Measurements from ENCODE around the gene CLPTM1. TPM values are rescaled to one million over a fixed set of nuclear protein-coding genes. Genes with fewer than 3 reads are reported as not detected.
"Not testable (repeated sequence)": the region's sequence is repeated elsewhere in the genome, so short reads cannot be mapped to it uniquely, and the experiment has no call there.

The CLPTM1 gene, protein sequence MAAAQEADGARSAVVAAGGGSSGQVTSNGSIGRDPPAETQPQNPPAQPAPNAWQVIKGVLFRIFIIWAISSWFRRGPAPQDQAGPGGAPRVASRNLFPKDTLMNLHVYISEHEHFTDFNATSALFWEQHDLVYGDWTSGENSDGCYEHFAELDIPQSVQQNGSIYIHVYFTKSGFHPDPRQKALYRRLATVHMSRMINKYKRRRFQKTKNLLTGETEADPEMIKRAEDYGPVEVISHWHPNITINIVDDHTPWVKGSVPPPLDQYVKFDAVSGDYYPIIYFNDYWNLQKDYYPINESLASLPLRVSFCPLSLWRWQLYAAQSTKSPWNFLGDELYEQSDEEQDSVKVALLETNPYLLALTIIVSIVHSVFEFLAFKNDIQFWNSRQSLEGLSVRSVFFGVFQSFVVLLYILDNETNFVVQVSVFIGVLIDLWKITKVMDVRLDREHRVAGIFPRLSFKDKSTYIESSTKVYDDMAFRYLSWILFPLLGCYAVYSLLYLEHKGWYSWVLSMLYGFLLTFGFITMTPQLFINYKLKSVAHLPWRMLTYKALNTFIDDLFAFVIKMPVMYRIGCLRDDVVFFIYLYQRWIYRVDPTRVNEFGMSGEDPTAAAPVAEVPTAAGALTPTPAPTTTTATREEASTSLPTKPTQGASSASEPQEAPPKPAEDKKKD
- 100 to 1,000 TPM in 2 of 4 donors, 10 to 100 TPM in 2; 81.4 to 106 (median 93.0) TPM for total RNA-seq
- polyA plus RNA-seq, result 85.7 TPM
- long read RNA-seq, donor 1, transcript CLPTM1-201 (14 exons, 2,604 nt), result major isoform, 176 of 245 reads
- long read RNA-seq, donor 1, partial matches to known transcripts, result 55 of 245 reads
- long read RNA-seq, donor 1, other reads (novel, unspliced or antisense), result 11 of 245 reads
- long read RNA-seq, donor 2, transcript CLPTM1-201 (14 exons, 2,604 nt), result major isoform, 117 of 140 reads
- long read RNA-seq, donor 2, partial matches to known transcripts, result 18 of 140 reads
- long read RNA-seq, donor 2, other reads (novel, unspliced or antisense), result 2 of 140 reads
- long read RNA-seq, donor 3, transcript CLPTM1-201 (14 exons, 2,604 nt), result major isoform, 162 of 202 reads
- long read RNA-seq, donor 3, partial matches to known transcripts, result 19 of 202 reads
- long read RNA-seq, donor 3, other reads (novel, unspliced or antisense), result 16 of 202 reads
- long read RNA-seq, donor 4, transcript CLPTM1-201 (14 exons, 2,604 nt), result major isoform, 107 of 126 reads
- long read RNA-seq, donor 4, partial matches to known transcripts, result 15 of 126 reads
- long read RNA-seq, donor 4, other reads (novel, unspliced or antisense), result 4 of 126 reads

DNA sequence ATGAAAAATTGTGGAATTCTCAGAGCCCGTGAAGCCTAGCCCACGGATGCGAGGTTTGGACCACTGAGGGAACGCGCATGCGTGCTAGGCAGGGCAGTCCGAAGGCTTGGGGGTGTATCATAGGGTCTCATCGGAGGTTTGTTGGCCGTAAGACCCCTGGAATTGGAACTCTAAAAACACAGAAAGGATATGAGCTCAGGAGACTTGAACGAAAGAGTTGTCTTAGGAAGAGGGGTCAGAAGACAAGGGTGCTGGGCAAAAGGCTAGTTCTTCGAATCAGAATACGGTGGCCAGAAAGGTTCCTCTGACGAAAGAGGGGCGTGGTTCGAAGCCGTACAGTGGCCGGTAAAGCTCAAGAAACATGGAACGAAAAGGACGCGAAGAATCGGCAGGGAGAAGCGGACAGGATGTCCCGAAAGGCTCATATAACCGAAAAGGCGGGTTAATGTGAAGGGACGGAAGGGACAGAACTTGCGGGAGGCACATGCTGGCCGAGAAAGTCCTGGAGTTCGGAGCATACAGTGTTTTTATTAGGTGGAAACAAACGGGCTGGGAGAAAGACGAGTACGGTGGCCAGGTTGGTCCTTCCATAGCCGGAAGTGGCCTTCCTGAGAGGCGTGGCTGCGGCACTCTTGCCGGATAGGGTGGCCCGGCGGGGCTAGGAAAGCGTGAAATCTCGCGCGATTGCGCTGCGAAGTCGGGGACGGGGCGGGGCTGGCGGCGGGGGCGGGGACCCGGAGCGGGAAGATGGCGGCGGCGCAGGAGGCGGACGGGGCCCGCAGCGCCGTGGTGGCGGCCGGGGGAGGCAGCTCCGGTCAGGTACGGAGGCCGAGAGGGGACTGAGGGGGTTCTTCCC, at the start of gene CLPTM1:
CLPTM1 (plus strand) TSS at position 732 of the 856 bp plus-strand sequence; CDS start at position 748, 16 bp downstream.
- H3K27ac ChIP-seq (ENCODE audit: low read length), result peak within 1 kb of the TSS; percentile 97
- intact Hi-C loops (cut with DNase I), result loop anchor here in 3 of 4 donors (5.0 kb wide), 1 partner anchor 53 kb away; no protein-coding TSS in a partner anchor
- DNase-seq (peak; percentile 98 to 99 (median 99)), ATAC-seq (peak; percentile 95 to 97)
- no peaks in the 10 kb centered on the region for H3K27me3 ChIP-seq (ENCODE audit: control insufficient read depth, insufficient read depth)
- peaks cover 5% of the 10 kb centered on the region for H3K4me1 ChIP-seq (ENCODE audit: control insufficient read depth, insufficient read depth, low read length)
- under 1% methylated on average over 65 of the region's 65 CpGs for WGBS
- no peaks in the 10 kb centered on the region for H3K9me3 ChIP-seq (ENCODE audit: control insufficient read depth, low read length)
- peak within 1 kb of the TSS; percentile 93 for H3K4me3 ChIP-seq (ENCODE audit: low read length)

DNA sequence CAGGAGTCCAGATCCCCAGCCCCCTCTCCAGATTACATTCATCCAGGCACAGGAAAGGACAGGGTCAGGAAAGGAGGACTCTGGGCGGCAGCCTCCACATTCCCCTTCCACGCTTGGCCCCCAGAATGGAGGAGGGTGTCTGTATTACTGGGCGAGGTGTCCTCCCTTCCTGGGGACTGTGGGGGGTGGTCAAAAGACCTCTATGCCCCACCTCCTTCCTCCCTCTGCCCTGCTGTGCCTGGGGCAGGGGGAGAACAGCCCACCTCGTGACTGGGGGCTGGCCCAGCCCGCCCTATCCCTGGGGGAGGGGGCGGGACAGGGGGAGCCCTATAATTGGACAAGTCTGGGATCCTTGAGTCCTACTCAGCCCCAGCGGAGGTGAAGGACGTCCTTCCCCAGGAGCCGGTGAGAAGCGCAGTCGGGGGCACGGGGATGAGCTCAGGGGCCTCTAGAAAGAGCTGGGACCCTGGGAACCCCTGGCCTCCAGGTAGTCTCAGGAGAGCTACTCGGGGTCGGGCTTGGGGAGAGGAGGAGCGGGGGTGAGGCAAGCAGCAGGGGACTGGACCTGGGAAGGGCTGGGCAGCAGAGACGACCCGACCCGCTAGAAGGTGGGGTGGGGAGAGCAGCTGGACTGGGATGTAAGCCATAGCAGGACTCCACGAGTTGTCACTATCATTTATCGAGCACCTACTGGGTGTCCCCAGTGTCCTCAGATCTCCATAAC, 49.6 kb upstream of the CLPTM1 start, which contains the start of gene APOE:
APOE (plus strand) TSS at position 360 of the 724 bp plus-strand sequence. CDS start 829 bp downstream, outside the sequence.
- H3K9me3 ChIP-seq (ENCODE audit: control insufficient read depth, low read length), result no peaks in the 10 kb centered on the region
- intact Hi-C loops (cut with DNase I), result loop anchor here in 3 of 4 donors (5.0 to 10.0 kb wide), 2 partner anchors 37 to 149 kb away; partner anchors contain the start of gene APOC4 (in 1 of the 3)
- H3K4me1 ChIP-seq (ENCODE audit: control insufficient read depth, insufficient read depth, low read length), result no peaks in the 10 kb centered on the region
- ATAC-seq (peak; percentile 9 to 19), DNase-seq (peak in 1 of 3 donors; percentile 71)
- H3K27me3 ChIP-seq (ENCODE audit: control insufficient read depth, insufficient read depth), result no peaks in the 10 kb centered on the region
- H3K27ac ChIP-seq (ENCODE audit: low read length), result no peak within 1 kb of the TSS
- H3K4me3 ChIP-seq (ENCODE audit: low read length), result peak within 1 kb of the TSS; percentile 12
- WGBS, result 1% methylated on average over 20 of the region's 20 CpGs

DNA sequence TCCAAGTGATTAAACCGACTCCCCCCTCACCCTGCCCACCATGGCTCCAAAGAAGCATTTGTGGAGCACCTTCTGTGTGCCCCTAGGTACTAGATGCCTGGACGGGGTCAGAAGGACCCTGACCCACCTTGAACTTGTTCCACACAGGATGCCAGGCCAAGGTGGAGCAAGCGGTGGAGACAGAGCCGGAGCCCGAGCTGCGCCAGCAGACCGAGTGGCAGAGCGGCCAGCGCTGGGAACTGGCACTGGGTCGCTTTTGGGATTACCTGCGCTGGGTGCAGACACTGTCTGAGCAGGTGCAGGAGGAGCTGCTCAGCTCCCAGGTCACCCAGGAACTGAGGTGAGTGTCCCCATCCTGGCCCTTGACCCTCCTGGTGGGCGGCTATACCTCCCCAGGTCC, 47.6 kb upstream of the CLPTM1 start:
- H3K4me1 ChIP-seq (ENCODE audit: control insufficient read depth, insufficient read depth, low read length), result no peaks in the 10 kb centered on the region
- no peak overlapping the region for H3K27ac ChIP-seq (ENCODE audit: low read length)
- no peak overlapping the region for H3K4me3 ChIP-seq (ENCODE audit: low read length)
- WGBS, result 92% methylated on average over 12 of the region's 12 CpGs
- intact Hi-C loops (cut with DNase I), result loop anchor here in 3 of 4 donors (5.0 to 10.0 kb wide), 2 partner anchors 35 to 147 kb away; partner anchors contain the start of gene APOC4 (in 1 of the 3)
- H3K27me3 ChIP-seq (ENCODE audit: control insufficient read depth, insufficient read depth), result no peaks in the 10 kb centered on the region
- DNase-seq (no peak), ATAC-seq (no peak)
- H3K9me3 ChIP-seq (ENCODE audit: control insufficient read depth, low read length), result no peaks in the 10 kb centered on the region

DNA sequence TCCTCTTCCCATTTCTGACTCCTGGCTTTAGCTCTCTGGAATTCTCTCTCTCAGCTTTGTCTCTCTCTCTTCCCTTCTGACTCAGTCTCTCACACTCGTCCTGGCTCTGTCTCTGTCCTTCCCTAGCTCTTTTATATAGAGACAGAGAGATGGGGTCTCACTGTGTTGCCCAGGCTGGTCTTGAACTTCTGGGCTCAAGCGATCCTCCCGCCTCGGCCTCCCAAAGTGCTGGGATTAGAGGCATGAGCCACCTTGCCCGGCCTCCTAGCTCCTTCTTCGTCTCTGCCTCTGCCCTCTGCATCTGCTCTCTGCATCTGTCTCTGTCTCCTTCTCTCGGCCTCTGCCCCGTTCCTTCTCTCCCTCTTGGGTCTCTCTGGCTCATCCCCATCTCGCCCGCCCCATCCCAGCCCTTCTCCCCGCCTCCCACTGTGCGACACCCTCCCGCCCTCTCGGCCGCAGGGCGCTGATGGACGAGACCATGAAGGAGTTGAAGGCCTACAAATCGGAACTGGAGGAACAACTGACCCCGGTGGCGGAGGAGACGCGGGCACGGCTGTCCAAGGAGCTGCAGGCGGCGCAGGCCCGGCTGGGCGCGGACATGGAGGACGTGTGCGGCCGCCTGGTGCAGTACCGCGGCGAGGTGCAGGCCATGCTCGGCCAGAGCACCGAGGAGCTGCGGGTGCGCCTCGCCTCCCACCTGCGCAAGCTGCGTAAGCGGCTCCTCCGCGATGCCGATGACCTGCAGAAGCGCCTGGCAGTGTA, 46.9 kb upstream of the CLPTM1 start:
- Histone ChIP-seq H3K4me3 (ENCODE audit: low read length) (no peak overlapping the region), H3K27me3 (ENCODE audit: control insufficient read depth, insufficient read depth) (no peaks in the 10 kb centered on the region), H3K9me3 (ENCODE audit: control insufficient read depth, low read length) (no peaks in the 10 kb centered on the region), H3K27ac (ENCODE audit: low read length) (no peak overlapping the region), H3K4me1 (ENCODE audit: control insufficient read depth, insufficient read depth, low read length) (no peaks in the 10 kb centered on the region)
- 95% methylated on average over 46 of the region's 46 CpGs for WGBS
- DNase-seq (peak in 1 of 3 donors; percentile 56), ATAC-seq (no peak)
- intact Hi-C loops (cut with DNase I), result loop anchor here in 3 of 4 donors (5.0 to 10.0 kb wide), 2 partner anchors 34 to 147 kb away; partner anchors contain the start of gene APOC4 (in 1 of the 3)

DNA sequence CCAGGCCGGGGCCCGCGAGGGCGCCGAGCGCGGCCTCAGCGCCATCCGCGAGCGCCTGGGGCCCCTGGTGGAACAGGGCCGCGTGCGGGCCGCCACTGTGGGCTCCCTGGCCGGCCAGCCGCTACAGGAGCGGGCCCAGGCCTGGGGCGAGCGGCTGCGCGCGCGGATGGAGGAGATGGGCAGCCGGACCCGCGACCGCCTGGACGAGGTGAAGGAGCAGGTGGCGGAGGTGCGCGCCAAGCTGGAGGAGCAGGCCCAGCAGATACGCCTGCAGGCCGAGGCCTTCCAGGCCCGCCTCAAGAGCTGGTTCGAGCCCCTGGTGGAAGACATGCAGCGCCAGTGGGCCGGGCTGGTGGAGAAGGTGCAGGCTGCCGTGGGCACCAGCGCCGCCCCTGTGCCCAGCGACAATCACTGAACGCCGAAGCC, 46.3 kb upstream of the CLPTM1 start:
- H3K27me3 ChIP-seq (ENCODE audit: control insufficient read depth, insufficient read depth), result no peaks in the 10 kb centered on the region
- no peak for ATAC-seq
- 96% methylated on average over 44 of the region's 44 CpGs for WGBS
- no peak overlapping the region for H3K27ac ChIP-seq (ENCODE audit: low read length)
- no peaks in the 10 kb centered on the region for H3K4me1 ChIP-seq (ENCODE audit: control insufficient read depth, insufficient read depth, low read length)
- intact Hi-C loops (cut with DNase I), result loop anchor here in 3 of 4 donors (5.0 to 10.0 kb wide), 2 partner anchors 33 to 146 kb away; partner anchors contain the start of gene APOC4 (in 1 of the 3)
- DNase-seq, result no peak
- no peak overlapping the region for H3K4me3 ChIP-seq (ENCODE audit: low read length)
- no peaks in the 10 kb centered on the region for H3K9me3 ChIP-seq (ENCODE audit: control insufficient read depth, low read length)

DNA sequence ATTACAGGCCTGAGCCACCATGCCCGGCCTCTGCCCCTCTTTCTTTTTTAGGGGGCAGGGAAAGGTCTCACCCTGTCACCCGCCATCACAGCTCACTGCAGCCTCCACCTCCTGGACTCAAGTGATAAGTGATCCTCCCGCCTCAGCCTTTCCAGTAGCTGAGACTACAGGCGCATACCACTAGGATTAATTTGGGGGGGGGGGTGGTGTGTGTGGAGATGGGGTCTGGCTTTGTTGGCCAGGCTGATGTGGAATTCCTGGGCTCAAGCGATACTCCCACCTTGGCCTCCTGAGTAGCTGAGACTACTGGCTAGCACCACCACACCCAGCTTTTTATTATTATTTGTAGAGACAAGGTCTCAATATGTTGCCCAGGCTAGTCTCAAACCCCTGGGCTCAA, 45.4 kb upstream of the CLPTM1 start:
- Histone ChIP-seq H3K27me3 (ENCODE audit: control insufficient read depth, insufficient read depth) (no peaks in the 10 kb centered on the region), H3K27ac (ENCODE audit: low read length) (no peak overlapping the region), H3K9me3 (ENCODE audit: control insufficient read depth, low read length) (no peaks in the 10 kb centered on the region), H3K4me1 (ENCODE audit: control insufficient read depth, insufficient read depth, low read length) (no peaks in the 10 kb centered on the region), H3K4me3 (ENCODE audit: low read length) (no peak overlapping the region)
- no peak for ATAC-seq
- WGBS, result 78% methylated on average over 5 of the region's 5 CpGs
- intact Hi-C loops (cut with DNase I), result loop anchor here in 3 of 4 donors (5.0 to 10.0 kb wide), 3 partner anchors 33 to 145 kb away; partner anchors contain the start of genes APOC2 (in 1 of the 3) and APOC4 (in 1 of the 3)
- DNase-seq, result no peak

DNA sequence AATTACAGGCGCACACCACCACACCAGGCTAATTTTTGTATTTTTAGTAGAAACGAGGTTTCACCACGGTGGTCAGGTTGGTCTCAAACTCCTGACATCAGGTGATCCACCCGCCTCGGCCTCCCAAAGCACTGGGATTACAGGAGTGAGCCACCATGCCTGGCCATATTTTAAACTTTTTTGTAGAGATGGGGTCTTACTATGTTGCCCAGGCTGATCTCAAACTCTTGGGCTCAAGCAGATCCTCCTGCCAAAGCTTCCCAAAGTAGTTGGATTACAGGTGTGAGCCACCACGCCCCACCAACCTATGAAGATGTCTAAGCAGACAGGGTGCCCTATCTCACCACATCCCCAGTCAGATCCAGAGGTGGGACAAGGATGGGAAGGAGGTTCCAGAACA, 43.3 kb upstream of the CLPTM1 start:
- H3K9me3 ChIP-seq (ENCODE audit: control insufficient read depth, low read length); H3K4me1 ChIP-seq (ENCODE audit: control insufficient read depth, insufficient read depth, low read length); H3K27ac ChIP-seq (ENCODE audit: low read length); ATAC-seq; H3K27me3 ChIP-seq (ENCODE audit: control insufficient read depth, insufficient read depth); H3K4me3 ChIP-seq (ENCODE audit: low read length): not testable (repeated sequence)
- DNase-seq, result peak in 1 of 3 donors; percentile 16
- intact Hi-C loops (cut with DNase I), result loop anchor here in 1 of 4 donors (5.0 kb wide), 1 partner anchor 35 kb away; the partner anchor contains the start of gene APOC2
- WGBS, result 89% methylated on average over 6 of the region's 6 CpGs

DNA sequence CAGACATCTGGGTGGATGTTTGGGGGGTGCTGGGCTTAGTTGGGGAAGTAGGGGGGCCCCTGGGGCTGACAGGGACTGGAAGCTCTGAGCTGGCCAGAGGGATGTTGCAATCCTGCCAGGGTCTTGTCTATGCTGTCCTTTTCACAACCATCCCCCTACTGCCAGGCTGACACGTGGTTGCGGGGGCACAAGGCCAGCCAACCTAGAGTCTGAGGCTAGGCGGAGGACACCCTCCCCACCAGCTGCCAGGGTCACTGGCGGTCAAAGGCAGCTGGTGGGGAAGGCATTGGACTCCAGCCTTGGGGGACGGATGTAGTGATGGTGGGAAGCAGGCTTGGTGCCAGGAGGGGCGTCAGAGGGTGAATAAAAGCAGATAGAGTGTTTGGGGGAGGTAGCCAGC, 42.3 kb upstream of the CLPTM1 start:
- peak in 1 of 2 donors; percentile 28 for ATAC-seq

More for the DNA sequence above, 42.3 kb upstream of the CLPTM1 start:
- intact Hi-C loops (cut with DNase I), result loop anchor here in 1 of 4 donors (5.0 kb wide), 1 partner anchor 34 kb away; the partner anchor contains the start of gene APOC2
- H3K27me3 ChIP-seq (ENCODE audit: control insufficient read depth, insufficient read depth), result no peaks in the 10 kb centered on the region
- peak in 2 of 3 donors; percentile 65 to 87 for DNase-seq
- no peak overlapping the region for H3K27ac ChIP-seq (ENCODE audit: low read length)
- 33% methylated on average over 6 of the region's 6 CpGs for WGBS
- H3K4me3 ChIP-seq (ENCODE audit: low read length), result no peak overlapping the region
- no peaks in the 10 kb centered on the region for H3K9me3 ChIP-seq (ENCODE audit: control insufficient read depth, low read length)
- H3K4me1 ChIP-seq (ENCODE audit: control insufficient read depth, insufficient read depth, low read length), result no peaks in the 10 kb centered on the region
